Epidermal melanocyte (primary cell): ENCODE measurements around the gene NDUFB11.
A peak's percentile ranks its signal among the peaks of the same experiment; 100 is the strongest.

Experiments
- DNase-seq: peaks from one replicate; pipeline ENCODE4 v3.0.0; 2011; ENCODE audit warnings: low spot score; ENCODE audit not compliant: insufficient read length

Gene NDUFB11

DNA sequence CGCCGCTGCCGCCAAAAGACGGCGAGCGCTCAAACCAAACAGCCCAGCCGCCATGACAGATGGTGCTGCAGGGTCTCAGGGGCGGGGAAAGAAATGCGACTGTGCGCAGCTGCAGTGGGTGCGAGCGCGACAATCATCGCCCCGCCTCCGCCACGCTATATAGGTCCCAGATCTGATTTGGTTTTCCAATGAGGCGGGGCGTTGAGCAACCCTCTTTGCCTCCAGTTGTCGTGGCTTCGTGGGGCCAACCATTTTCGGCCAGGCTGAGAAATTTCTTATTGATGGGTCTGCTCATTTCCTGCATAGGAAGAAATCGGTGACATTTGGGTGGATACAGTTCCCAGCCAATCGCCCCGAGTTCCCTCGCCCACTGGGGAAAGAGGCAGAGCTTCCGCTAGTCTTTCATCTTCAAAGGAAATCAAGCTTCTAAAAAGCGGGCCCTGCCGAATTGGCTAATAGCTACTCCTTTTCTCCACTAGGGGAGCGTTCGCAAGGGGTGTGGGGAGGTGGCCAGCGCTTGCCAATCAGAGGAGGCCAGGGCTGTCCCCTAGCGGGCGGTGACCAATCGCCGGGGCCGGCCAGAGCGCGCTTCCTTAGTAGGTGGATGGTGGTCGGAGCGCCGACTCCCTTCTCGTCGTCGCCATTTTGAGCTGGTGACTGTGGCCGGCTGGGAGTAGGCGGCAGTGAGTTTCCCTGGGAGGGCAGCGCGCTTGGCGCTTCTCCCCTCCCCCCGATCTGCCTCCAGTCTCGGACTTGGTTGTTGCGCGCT, at the start of gene NDUFB11, which contains the start of gene RBM10:
NDUFB11 (minus strand) TSS at position 77 of the 769 bp plus-strand sequence; CDS start at position 54, 23 bp downstream.
RBM10 (plus strand) TSS at position 596 of the 769 bp plus-strand sequence. CDS start 2,261 bp downstream, outside the sequence.
- DNase-seq, result peak; percentile 67

DNA sequence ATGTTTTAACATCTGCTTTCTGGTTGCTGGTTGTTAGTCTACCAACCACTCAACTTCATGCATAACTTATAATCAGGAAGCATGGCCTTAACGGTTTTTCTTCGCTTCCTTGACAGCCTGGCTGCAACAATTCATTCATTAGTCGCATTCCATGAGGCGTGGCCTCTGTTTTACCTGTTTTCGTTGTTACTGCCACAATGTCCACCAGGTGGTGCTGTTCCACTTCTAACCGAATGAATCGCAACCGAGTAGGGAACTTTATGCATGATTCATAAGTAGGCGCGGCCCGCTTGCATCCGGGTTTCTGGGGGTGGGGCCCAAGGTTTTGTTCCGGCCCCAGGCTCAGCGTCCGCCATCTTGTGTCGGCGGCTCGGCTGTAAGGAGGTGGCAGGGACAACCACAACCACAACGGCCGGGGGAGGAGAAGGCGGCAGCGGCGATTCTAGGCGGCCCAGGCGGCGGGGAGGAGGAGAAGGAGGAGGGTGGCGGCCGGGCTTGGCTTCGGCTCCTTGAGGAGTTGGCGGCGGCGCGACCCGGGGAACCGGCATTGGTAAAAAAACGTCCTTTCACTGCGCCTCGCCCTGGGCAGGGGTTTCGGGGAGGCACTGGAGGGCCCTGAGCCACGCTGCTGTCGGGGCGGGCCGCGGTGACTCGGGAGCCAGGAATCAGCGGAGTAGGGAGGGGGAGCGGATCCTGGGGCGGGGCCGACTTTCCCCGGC, 49.1 kb upstream of the NDUFB11 start, which contains the start of gene UBA1:
UBA1 (plus strand) TSS at position 355 of the 719 bp plus-strand sequence. CDS start 4,974 bp downstream, outside the sequence.
- DNase-seq, result peak; percentile 77

DNA sequence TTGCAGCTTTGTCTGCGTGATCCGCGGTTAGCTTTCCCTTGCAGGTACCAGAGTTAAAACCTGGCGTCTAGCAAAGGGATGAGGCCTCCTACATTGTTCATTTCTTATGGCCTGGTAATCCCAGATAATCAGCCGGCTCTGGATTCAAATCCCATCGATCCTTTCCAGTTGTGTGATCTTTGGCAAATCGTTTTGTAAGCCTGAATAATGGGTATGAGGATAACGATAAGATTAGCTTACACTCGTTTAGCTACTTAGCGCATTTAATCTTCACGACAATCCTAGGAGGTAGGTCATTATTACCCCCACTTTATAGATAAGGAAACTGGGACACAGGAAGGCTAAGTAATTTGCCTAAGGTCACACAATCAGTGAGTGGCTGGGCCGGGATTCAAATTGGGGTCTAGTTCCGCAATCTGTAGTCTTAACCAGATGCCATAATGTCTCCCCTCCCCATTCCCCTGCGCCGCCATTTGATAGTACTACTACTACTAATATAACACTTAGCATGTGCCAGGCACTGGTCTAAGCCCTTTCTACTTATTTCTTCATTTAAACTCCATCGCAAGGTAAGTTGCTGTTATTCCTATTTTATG, 47.4 kb upstream of the NDUFB11 start:
- no peak for DNase-seq

DNA sequence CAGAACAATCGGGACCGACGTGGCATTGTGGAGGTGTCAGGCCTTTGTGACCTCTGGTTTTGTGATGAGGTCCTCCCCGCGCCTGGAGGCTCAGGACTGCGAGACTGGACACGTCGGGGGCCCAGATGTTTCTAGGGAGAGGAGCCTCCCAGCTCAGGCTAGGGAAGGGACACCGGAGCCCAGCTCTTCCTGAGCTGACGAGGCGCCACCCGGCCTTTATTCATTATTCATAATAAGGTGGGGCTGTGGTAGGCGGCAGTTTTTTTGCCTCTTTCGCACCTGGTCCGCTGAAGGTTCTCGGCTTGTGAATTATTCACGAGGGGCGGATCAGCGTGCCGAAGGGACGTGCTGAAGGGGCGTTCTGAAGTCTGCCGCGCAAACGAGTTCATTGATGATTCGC, 46.8 kb upstream of the NDUFB11 start:
- no peak for DNase-seq

DNA sequence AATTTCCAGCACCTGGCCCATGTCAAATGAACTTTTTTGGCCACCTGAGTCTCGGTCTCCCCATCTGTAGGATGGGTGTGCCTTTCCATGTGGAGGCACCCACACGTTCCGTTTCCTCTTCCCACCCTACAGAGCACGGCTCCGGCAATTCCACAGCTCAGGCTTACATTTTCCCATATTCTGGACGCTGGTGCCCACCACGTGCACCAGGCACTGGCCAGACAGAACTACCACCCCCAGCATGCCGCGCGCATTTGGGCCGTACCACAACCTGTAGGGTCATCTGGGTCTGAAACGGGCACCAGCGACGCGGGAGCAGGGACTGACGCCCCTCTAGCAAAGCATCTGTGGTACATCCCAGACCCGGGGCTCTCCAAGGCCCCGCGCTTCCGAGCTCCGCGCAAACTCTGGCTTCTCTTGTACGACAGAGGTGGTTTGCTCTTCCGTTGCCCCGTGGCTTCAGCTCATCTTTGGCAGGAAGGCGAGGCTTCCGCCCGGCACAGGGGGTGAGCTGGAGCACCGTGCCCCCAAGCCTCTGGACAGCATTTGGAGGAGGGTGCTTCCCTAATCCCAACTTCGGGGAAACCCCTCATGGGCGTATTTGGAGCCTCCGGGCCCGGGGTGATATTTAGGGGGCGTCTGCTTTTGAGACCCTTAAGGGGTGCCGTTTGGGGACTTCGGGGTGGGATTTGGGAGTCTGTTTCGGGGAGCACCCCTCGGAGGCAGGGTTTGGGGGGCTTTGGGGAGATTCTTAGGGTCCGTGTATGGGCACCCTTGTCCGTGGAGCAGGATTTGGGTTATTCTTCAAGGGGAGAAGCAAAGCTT, 46.2 kb upstream of the NDUFB11 start:
- DNase-seq, result peak; percentile 87

DNA sequence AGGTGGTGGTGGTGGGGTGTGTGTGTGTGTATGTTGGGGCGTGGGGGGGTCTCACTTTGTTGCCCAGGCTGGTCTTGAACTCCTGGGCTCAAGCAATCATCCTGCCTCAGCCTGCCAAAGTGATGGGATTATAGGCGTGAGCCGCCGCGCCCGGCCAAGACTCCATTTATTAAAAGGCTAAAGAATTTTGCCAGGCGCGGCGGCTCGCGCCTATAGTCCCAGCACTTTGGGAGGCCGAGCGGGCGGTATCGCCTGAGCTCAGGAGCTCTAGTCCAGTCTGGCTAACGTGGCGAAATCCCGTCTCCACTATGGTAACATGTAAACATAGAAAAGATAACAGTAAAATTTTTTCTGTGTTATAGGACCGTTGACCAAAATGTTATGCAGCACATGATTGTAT, 45.4 kb upstream of the NDUFB11 start:
- DNase-seq, result no peak

DNA sequence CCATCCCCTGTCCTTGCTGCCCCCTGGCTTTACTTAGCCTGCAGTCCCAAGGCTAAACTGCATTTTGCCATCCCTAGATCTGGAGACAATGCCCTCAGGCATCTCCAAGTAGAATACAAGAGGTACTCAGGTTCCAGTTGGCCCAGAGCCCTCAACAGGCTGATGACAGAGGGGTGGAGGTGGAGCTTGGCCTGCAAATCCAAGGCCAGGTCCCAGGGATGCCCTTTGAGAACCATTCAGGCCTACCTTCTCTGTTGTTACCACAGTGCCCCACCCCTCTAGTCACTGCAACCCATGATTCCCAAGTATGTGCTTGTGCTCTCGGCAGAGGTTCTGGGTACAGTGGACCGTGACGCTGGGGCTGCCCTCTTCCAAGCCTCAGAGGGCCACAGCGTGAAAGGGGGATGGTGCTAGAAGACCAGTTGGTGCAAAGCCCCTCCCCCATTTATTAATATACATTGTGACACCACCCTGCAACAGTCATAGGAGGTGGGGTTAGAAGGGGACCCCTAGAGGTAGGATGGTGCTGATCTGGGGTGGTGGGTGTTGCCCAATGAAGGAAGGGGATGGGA, 42.7 kb upstream of the NDUFB11 start:
- no peak for DNase-seq

DNA sequence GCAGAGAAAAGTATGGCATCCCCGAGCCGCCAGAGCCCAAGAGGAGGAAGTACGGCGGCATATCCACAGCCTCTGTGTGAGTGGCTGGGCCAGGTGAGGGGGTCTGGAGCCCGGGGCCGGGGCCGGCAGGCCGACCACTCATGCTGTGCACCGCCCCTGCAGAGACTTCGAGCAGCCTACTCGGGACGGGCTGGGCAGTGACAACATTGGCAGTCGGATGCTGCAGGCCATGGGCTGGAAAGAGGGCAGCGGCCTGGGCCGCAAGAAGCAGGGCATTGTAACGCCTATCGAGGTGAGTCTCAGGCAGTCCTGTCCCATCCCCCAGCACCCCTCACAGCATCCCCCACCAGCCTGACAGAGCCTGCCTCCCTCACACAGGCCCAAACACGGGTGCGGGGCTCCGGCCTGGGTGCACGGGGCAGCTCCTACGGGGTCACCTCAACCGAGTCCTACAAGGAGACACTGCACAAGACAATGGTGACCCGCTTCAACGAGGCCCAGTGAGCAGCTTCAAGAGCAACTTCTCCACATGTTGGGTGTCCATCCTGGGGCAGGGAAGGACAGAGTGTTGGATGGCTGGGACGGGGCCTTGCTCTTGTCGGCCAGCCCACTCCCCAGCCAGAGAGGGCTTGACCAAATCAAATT, 41.7 kb upstream of the NDUFB11 start:
- DNase-seq, result no peak

DNA sequence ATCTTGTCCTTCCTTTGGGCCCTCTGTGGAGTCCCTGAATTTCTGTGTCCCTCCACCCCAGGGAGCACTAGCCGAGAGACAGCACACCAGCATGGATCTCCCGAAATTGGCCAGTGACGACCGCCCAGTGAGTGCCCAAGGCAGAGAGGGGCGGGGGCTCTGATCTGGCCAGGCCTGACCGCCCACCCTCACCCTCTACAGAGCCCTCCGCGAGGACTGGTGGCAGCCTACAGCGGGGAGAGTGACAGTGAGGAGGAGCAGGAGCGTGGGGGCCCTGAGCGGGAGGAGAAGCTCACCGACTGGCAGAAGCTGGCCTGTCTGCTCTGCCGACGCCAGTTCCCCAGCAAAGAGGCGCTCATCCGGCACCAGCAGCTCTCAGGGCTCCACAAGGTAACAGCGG, 40.7 kb upstream of the NDUFB11 start:
- DNase-seq, result no peak

DNA sequence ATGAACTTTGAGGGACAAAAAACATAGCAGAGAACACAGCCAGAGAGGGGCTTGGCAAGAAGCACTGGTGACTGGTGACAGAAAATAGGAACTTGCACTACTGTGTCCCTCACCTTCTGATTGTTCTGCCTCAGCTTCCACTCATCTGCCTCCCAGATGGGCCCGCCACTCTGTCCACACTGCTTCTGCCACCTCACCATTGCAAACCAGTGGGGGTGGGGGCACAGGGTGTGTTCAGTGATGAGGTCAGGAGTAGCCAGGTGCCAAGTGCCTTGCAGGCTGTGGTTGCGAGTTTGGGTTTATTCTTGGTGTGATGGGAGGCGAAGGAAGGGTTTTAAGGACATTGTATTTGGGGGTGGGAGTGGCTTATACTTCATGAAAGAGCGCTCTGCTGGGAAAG, 40.0 kb upstream of the NDUFB11 start:
- DNase-seq, result no peak

DNA sequence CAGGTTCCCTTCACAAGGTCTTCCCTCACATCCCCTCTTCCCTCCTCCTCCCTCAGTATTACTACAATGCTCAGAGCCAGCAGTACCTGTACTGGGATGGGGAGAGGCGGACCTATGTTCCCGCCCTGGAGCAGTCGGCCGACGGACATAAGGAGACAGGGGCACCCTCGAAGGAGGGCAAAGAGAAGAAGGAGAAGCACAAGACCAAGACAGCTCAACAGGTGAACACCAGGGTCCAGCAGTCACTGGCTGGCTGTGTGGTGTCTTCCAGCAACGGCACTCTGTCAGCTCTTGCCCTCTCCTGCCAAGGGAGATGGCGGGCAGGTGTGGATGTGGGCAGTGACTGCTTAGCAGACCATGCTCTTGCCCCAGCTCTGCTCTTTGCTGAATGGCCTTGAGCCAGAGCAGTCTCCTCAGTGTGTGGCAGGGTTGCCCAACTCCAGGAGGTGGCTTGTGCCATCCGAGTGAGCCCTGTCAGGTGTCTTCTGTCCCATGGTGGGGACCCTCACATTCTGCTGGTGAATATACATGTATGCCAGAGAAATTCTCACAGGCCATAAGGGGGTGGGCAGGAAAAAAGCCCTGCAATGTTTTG, 37.7 kb upstream of the NDUFB11 start:
- no peak for DNase-seq

DNA sequence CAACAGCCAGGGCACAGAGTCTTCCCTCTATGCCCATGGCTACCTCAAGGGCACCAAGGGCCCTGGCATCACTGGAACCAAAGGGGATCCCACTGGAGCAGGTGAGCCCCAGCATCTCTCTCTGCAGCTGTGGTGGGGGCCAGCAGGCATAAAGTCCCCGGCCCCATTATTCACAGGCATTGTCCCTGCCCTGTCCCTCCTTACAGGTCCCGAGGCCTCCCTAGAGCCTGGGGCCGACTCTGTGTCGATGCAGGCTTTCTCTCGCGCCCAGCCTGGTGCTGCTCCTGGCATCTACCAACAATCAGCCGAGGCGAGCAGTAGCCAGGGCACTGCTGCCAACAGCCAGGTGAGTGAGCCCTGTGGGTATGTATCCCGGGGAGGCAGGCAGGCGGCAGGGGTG, 36.8 kb upstream of the NDUFB11 start:
- DNase-seq, result no peak

DNA sequence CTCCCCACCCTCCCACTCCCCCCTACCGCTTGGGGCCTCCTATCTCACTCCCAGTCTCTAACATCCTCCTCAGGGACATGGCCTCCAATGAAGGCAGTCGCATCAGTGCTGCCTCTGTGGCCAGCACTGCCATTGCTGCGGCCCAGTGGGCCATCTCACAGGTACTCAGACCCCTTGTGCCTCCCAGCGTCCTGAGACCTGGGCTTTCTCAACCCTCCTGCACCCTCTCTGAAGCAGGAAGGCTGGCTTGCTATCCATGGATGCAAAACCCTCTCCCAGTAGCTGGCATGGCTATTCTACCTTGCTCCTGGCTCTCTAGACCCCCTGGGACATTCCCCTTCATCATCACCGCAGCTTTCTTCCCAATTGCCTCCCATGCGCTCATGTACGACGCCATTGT, 35.8 kb upstream of the NDUFB11 start:
- DNase-seq, result no peak

DNA sequence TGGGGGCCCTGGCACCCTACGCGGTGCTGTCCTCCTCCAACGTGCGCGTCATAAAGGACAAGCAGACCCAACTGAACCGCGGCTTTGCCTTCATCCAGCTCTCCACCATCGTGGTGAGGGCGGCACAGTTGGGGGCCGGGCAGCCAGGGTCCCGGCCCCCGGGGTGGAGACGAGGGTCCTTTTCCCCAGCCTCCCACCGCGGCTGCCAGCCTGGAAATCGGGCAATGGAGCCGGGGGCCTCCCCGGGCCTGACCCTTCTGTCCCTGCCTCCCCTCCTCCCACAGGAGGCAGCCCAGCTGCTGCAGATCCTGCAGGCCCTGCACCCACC, 35.4 kb upstream of the NDUFB11 start:
- DNase-seq, result no peak

DNA sequence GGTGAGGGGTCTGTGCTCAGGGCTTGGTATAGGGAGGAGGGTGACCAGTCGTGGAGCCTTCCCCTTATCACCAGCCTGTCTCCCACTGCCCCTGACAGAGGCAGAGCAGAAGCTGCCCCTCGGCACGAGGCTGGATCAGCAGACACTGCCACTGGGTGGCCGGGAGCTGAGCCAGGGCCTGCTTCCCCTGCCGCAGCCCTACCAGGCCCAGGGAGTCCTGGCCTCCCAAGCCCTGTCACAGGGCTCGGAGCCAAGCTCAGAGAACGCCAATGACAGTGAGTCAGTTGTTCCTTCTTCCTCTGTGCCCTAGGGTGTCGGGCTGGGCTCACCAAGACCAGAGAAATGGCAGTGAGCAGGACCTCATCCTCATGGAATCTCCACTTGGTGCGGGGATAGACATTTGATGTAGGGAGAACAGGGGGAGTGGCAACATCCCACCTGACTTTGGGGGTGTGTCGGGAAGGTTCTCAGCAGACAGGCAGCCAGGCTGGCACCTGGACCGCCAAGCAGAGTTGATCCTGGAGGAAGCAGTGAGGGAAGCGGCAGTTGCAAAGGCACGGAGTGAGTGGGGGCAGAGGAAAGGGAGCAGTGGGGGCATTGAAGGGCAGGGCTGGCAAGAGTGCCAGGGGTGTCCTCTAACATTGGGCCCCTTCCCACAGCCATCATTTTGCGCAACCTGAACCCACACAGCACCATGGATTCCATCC, 34.9 kb upstream of the NDUFB11 start:
- peak; percentile 22 for DNase-seq

DNA sequence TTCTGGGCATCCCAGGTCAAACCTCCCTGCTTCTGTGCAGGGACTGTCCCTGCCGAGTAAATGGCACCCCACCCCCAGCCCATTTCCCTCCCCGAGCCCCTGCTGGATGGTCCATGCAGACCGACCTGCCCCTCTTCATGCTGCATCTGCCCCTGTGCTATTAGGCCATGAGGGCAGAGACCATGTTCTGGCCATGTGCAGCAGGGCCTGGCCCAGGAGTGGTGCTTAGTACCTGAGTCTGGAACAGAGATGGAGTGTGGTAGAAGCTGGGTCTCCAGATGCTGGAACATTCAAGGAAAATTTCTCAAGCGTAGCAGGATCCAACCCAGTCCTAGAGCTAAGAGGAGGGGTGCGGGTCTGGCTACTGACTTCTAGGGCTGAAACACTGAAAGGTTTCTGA, 33.8 kb upstream of the NDUFB11 start:
- no peak for DNase-seq

DNA sequence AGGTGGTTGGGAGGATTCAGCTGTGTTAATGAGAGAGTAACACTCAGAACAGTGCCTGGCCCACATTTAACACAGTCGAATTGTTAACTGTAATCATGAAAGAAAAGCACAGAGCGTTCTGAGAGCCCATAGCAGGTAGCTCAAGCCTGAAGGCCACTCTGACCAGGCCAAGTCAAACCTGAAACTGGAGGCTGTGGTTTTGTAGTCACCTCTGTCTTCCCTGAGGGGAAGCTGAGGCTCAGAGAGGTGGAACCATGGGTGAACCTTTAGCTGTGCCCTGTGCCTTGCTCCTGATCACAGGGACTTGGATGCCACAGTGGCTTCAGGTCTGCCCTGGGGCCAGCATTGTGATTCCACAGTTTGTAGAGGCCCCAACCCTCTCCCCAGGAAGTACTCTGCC, 32.6 kb upstream of the NDUFB11 start:
- no peak for DNase-seq

DNA sequence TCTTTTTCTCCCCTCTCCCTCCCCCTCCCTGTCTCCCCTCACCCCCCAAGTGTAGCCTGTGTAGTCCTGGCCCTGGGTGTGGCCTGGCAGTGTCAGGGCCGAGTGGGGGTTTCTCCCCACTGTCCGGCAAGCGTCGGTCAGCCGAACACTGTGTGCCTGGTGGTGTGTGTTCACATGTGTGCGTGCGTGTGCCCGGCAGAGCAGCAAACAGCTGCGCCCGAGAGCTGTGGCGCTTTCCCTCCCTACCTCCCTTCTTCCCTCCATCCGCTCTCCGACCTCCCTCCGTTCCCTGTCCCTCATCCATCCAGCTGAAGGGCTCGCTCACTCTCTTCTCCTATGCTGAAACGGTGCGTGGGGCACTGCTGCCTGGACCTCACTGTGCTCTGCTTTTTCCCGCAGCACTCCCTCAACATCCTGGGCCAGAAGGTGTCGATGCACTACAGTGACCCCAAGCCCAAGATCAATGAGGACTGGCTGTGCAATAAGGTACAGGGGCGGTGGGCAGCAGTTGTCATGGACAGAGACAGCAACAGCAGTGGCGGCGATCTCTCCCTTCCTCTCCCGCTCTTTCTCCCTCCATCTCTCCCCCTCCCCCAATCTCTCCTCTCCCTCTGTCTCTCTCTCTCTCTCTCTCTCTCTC, 31.7 kb upstream of the NDUFB11 start:
- DNase-seq, result no peak

DNA sequence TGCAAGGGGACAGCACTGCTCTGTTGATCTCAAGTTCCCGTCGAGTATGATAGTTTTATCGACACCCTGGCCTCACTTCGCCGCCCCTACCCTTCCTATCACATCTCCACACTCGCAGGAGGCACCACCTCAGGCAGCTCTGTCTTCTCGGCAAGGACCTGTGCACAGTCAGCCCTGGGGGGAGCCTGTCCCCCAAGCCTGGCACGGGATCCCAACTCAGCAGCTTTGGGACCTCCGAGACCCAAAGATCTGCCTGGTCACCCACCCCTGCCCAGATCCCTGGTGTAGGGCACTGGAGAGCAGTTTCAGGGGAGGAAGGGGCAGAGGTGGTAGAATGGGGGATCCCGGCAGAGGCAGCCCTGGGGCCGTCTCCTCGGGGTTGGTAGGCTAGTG, 31.1 kb upstream of the NDUFB11 start:
- no peak for DNase-seq
